ENCODE results near the gene PRRG1. TPM values are rescaled to one million over a fixed set of nuclear protein-coding genes. Genes with fewer than 3 reads are reported as not detected.

Gene PRRG1
- total RNA-seq, 1 experiment from 2014 or later, result 9.6 TPM

DNA sequence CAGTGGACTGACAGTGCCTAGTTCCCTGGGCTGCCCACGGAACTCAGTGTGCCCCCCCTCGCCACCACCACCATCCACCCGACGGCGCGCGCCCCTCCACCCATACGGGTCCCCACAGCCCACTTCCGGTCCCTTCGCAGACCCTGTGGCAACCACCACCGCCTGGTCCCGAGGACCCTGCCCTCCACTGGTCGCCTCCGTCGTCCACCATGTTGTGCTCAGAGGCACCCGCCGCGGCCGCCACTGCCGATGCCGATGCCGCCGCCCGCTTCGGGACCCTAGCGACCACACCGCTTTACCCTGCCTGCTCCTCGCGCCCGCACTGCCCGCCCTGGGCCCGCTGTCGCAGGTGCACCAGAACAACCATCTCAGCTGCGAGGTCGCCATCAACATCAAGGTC is 155.8 kb downstream of the PRRG1 start:
- in situ Hi-C loops (cut with HindIII; ENCODE audit: low pct_unique_long_range_greater_than_20kb, low sequenced_read_pairs), result no loop called here
- no peak for DNase-seq (ENCODE audit: low read depth)

Other genes starting within 250 kb of the PRRG1 start
- gene LANCL3, start 222.3 kb downstream of the PRRG1 start, total RNA-seq (2014; rRNA removed; shearing (Covaris generic); ENCODE audit: low replicate concordance), result not detected in 2 replicates

Measured in Caki2 (cell line).